DMS114 treated with DMSO at 0.1 percent for 48 hours (cell line): ENCODE measurements around the gene PVALEF.
"Not testable (repeated sequence)": the region's sequence is repeated elsewhere in the genome, so short reads cannot be mapped to it uniquely, and the experiment has no call there.

ENCODE experiments used
- DNase-seq: peaks from one replicate; lab custom pipeline; 2025; ENCODE audit not compliant: unreplicated experiment; lab: John Stamatoyannopoulos, UW

The PVALEF gene

DNA sequence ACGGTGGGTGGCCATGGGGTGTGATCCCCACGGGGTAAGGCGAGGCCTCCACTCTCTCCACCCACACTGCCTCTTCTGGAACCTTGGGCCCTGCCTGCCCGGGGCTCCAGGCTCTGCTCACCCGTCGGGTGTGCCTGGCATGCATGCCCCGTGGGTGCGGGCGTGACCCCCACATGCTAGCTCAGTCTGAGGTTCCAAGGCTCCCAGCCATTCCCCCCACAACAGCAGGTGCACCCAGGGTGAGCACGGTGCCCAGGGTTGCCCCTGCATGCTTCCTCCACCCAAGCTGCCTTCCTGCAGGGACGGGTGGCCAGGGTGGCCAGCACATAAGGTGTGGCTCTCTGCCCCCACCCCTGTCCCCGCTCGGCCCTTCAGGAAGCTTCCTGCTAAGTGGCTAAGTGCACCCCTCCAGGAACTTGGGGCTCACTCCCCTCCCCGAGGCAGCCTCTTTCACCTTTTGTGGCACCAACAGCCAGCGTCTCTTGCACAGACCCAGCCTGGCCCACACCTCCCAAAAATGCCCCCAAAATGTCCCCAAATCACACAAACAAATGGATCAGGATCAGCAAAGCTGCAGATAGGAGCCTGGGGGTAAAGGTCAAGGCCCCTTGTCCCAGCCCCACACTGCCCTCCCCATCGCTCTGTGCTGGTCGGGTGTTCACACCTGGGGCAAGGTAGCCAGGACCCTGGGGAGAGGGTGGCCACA is 21.4 kb upstream of the PVALEF start:
- no peak for DNase-seq

DNA sequence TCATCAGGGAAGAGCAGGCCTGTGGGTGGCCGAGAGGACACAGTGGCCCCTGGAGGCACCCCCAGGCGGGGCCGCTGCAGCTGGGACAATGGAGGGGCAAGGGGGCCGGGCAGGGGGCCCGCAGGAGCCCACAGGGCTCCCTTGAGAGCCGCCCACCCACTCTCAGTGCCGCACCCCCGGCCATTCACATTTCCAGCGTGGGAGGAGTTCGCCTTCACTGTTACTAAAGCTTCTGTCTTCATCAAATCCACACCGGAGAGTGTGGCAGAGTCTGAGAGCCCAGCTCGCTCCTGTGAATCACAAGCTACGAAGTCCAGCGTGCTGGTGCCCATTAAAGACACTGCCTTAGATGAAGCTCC is 20.9 kb upstream of the PVALEF start:
- DNase-seq, result no peak

DNA sequence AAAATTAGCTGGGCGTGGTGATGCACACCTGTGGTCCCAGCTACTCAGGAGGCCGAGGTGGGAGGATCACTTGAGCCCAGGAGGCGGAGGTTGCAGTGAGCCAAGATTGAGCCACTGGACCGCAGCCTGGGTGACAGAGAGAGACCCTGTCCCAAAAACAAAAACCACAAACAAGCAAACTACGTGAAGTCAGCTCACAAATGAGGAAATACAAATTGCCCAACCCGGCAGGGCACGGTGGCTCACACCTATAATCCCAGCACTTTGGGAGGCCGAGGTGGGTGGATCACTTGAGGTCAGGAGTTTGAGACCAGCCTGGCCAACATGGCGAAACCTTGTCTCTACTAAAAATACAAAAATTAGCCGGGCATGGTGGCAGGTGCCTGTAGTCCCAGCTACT is 19.1 kb upstream of the PVALEF start:
- not testable (repeated sequence) for DNase-seq

DNA sequence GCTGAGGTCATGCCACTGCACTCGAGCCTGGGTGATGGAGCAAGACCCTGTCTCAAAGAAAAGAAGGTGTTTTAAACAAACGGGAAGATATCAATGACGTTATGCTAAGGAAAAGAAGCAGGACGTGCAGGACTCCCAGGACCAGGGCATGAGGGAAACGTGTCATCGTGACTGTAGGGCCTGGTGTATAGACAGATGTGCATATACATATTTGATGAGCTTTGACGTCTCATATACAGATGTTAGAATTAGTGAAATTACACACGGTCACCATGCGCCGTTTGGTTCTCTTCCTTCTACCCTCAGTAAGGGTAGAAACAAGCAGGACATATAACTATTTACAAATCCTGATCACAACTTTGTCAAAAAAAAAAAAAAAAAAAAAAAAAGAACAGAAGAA is 17.6 kb upstream of the PVALEF start:
- DNase-seq, result no peak

DNA sequence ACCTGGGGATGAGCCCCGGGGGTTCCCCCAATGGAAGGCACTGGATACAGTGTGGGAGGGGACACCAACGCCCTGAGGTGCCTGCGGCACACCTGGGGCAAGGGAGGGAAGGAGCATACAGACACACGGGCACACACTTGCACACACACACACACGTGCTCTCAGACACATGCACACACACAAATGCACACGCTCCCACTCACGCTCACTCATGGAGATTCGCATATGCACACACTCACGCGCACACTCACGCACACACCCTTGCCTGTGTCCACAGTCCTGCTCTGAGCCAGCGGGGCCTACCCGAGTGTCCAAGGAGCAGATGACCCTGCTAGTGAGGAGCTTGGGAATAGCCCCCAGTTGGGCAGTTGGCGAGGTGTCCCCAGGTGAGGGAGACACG is 16.7 kb upstream of the PVALEF start:
- no peak for DNase-seq

DNA sequence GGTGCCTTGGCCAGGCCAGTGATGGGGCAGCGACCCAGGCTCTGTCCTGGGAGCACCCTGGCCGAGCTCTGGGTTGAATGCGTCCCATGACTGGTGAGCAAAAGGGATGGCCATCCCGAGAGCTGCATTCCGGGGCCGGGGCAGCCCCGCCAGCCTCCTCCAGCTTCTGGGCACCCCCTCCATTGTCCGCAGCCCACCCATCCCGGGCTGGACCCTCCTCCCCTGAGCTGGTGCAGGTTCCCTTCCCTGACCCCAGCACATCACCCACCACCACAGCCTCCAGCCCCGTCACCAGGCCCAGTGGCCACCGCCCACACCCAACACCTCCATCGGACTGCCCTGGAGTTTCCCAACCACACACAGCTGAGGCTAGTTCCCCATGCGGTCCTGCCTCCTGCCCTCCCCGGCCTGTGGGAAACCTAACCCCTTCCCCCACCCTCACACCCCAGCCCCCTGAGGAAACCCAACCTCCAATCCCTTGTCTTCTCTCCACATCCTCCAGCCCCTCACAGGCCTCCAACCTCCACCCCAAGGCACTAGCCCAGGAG is 16.2 kb upstream of the PVALEF start:
- DNase-seq, result no peak

DNA sequence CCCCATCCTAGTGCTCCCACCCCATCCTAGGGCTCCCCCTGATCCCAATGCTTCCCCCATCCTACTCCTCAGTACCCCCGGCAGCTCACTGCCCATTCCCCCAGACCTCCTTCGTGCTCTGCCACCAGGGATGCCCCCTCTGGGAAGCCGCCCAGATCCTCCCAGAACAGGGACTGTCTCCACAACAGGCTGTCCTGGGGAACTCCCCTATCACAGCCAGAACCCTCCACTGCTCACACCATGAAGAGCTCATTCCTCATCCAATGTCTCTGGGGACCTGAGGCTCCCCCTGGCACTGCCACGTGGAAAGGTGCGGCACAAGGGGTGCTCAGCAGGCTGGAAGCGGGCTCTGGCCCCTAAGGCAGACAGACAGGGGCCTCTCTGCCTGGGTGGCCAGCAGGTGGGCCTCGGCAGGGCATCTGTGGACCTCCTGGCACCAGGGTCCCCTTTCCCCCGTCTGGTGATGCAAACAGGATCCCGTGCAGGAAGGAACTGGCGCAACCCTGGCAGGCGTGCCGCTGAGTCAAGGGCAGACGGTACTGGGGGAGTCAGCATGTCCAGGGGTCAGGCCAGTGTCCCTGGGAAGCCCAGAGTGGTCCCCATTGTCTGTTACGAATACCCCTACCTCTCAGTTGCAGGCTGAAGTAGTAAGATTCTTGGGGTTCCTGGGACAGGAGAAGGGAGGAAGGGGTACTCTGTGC is 14.8 kb upstream of the PVALEF start:
- DNase-seq, result no peak

DNA sequence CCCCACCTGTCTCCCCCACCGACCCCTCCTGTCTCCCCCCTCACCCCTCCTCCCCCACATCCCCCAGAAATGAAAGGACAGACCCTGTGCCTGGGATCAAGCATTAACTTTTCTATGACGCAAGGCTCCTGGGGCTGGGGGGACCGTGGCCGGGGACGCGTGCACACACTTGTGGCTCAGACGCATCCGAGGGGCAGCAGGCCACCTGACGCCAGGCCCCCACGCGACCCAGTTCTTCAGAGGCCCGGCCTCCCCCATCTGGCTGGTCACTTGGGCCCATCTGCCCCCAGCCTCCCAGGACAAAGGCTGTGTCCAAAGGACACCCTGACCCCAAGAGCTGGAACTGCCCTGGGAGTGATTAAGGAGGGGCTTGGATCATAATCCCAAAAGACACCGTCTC is 14.0 kb upstream of the PVALEF start:
- DNase-seq, result no peak

DNA sequence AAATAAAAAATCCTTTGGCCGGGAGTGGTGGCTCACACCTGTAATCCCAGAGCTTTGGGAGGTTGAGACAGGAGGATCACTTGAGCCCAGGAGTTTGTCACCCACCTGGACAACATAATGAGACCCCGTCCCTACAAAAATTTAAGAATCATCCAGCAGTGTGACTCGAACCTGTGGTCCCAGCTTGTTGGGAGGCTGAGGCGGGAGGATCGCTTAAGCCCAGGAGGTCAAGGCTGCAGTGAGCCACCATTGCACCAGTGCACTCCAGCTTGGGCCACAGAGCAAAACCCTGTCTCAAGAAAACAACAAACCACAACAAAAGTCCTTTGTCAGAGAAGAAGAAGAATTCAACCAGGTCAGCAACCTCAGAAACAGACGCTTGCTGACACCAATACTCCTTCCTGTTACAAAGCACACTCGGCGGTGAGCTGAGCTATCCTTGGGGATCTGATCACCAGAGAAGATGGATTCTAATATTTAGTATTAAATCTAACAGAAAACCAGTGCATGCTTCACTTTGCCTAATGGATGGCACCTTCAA is 12.9 kb upstream of the PVALEF start:
- DNase-seq, result no peak

DNA sequence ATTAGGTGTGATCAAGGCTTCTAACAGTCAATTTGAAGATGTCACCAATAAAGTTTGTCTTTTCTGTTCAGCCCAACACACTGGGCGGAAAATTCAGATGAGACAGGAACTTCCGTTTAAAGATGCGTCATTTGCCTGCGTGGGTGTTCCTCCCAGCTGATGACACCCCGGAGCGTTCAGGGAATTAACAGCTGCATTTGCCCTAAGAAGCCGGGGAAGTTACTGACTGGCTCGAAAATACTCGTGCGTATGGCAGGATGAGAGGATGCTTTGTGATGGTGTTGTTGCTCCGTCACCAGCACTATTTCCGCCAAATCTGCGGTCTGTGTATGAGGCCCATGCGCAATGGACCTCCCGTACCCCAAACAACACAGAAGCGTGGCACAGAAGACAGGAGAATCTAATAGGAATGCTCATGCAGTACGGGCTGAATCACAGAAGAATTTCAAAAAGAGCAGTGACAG is 11.9 kb upstream of the PVALEF start:
- no peak for DNase-seq

DNA sequence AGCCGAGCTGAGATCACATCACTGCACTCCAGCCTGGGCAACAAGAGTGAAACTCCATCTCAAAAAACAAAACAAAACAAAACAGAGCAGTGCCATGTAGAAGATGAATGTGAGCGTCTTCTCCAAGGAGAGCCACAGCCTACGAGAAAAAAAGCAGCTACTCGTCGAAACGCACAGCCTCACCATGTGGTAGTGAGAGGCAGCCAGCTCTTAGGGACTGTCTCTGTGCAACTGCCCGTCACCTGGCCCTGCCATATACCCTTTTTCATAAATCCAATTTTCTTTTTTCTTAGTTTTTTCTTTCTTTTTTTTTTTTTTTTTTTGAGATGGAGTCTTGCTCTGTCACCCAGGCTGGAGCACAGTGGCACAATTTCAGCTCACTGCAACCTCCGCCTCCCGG is 11.3 kb upstream of the PVALEF start:
- DNase-seq, result not testable (repeated sequence)

DNA sequence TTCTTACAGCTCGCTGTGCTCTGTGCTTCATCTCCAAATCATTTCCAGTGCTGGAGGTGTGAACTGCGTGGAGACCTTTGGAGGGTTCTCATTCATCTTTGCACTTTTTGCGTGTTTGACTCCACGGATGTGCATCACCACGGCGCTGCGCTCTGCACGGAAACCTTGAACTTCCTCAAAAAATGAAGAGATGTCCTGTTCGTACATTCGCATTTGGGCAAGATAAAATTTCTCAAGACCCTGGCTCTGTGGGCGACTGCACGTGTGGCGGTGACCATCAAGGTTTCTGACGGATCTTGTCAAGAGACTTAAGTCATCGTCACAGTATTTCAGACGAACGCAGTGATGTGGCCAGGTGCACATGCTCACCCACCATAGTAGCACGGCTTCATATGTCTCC is 10.3 kb upstream of the PVALEF start:
- DNase-seq, result no peak

DNA sequence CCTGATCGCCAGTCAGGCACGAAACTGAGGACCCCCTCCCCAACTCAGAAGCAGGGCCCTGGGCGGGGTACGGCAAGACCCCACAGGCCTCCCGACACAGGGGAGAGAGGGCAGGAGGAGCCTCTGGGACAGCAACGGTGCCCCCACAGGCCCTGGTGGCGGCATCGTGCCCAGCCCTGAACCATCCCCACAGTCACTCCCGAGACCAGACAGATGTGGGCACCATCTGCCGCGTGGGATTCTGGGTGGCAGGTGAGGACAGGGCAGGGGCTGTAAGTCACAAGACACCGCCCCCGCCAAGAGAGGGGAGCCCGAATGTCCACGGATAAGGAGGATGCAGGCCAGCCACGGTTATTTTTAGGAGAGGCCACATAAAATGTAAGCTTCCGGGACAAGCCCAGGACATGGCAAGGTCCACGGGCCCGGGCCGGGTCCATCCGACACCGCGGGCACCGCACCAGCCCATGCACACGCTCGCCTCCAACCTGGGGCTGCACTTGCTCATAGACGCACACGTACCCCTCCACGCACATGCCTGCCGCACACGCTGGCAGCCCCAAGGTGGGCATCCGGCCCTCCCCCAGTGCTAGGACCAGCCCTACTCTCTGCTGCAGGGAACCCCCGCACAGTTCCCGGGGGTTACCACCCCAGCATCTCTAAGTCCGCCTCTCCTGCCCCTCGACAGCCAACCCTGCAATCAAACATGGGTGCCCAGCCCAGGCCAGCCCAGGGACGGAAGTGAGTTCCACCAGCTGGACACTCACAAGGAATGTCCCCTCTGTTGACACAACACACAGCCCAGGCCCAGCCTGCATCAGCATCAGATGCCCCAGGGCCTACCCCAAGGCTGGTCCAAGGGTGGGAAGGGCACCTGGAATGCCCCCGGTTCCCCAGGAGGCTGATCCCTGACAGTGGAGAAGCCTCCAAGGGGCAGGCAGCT is 8.2 kb upstream of the PVALEF start:
- no peak for DNase-seq

DNA sequence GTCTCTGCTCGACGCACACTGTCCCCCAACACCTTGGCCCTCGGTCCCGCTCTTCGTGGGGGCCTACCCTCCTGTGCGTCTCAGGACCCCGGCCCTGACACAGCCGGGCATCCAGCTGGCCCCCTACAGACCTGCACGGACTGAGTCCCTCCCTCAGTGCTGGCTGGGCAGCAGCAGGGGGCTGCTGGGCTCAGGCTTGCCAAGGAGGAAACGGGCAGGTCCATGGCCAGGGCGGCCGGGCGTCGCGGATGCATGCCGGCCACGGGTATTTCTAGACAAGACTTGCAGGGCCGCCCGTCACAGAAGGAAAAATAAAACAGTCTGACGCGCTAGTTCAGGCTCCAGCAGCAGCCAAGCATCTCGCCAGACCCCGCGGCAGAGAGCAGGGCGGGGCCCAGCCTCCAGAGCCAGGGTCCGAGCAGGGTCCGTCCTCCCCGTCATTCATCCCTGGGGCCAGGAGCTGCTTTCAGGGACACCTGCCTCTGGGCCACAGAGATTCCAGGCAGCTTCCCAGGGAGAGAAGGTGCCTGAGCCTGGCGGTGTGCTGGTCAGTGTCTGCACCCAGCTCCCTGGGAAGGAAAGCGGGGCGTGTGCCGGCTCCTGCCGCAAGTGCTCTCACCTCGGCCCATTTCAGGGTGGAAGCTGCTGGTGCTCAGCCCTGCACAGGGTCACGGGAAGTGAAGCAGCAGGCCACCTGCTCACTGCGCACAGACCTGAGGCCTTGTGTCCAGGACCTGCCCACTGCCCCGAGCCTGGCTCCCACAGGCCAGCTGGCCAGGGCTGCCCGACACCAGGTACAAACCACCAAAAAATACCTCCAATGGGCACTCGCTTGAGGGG is 7.2 kb upstream of the PVALEF start:
- no peak for DNase-seq

DNA sequence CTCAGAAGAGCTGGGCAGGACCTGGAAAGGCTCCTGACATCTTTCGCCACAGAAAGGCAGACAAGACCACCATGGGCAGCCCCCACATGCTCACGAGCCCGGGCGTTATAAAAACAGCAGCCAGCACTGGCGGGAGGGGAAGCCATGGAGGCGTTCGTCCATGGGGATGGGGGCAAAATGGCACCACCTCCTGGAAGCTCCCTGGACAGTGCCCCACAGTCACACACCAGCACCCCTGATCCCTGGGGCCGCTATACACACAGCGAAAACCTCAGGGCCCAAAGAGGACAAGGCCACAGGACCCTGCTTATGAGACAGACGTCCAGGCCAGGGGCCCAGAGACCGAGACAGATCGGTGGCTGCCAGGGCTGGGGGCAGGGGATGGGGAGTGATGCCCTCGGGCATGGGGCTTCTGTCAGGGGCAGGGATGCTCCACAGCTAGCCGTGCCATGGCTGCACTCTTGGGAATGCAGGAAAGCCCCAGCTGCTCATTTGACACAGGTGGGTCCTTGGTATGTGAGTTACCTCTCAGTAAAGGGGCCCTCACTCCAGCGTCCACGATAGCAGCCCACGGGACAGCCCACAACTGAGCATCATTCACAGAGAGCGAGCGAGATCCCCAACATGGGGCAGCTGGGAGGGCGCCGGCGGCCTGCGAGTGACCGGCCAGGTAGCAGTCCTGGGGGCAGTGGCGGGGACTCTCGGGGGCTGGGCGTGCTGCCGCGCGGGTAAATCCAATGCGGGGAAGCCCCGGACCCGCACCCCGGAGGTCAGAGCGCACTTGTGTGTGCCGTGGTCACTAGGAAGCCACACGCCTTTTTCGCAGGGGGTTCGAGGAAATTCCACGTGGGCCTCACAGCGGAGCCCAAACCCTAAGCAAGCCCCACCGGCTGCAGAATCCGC is 6.4 kb upstream of the PVALEF start:
- DNase-seq, result no peak

DNA sequence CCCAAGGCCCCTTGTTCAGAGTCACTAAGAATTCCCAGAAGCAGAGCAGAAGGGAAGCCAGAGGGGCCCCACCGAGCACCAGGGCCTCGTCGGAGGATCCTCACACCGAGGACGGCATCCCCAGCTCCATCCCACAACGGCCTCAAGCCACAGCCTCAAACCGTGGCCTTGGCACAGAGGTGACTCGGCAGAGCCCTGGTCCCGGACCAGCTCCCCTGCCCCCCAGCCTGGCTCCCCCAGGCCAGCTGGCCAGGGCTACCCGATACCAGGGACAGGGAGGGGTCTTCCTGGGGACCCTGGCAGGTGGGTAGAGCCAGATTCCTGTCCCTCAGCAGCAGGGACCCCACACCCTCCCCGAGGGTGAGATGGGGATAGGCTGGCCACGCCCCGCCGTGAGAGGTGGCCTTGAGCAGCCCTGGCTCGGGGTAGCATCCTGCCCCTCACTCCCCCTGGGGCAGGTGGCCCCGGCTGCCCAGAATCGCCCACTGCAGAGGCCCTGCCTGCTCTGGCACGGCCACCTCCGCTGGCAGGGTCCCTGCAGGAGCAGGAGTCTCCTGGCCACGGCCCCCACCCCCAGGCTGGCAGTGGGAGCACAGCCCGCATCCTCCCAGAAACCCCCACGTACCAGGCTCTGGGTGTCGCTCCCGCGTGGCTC is 5.6 kb upstream of the PVALEF start:
- DNase-seq, result no peak

DNA sequence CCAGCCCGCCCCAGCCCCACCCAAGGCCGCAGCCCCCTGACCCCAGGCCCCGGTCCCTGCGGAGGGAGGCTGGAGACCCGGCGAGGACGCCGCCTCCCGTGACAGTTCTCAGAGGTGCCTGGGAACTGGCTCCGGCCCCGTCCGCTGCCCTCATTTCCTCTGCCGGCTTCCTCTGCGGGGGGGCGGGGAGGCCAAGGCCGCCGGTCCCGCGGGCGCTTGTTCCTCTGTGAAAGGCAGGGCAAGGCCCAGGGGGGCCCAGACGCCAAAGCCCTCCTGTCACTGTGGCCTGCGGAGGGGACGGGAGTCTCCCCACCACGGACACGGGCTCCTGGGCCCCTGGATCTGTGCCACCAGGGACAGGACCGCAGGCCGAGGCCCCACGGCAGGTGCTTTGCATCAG is 5.0 kb upstream of the PVALEF start:
- no peak for DNase-seq

DNA sequence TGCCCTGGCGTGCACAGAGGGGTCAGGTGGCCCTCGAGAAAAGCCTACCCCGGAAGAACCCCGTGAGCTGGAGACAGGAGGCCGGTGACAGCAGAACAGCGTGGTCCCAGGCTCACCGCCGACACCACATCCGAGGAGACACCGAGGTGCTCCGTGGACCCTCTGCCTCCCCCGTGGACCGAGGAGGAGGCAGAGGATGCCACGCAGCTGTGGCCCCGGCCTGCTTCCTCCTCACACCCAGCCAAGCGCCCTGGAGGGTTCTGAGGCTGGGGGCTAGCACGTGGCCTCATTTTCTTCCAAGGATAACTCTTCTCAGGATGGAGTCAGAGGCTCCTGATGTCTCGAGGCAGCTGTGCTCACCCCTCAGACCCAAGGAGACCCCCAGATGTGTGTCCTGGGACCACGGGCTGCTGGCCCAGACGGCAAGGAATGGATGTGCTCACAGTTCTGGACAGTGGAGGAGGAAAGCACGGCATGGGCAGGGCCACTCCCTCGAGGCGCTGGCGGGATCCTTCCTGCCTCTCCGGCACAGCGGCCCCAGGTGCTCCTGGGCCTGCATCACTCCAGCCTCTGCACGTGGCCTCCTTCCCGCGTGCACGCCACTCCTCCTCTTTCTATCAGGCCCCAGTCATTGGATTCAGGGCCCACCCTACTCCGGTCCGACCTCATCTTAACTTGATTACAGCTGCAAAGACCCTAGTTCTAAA is 4.4 kb upstream of the PVALEF start:
- no peak for DNase-seq
